NCI-H446 (cell line): ENCODE results near the gene XRRA1.
A peak's percentile ranks its signal among the peaks of the same experiment; 100 is the strongest.
"Not testable (repeated sequence)": the region's sequence is repeated elsewhere in the genome, so short reads cannot be mapped to it uniquely, and the experiment has no call there.

Experiments
- DNase-seq, 2 experiments: peaks; one replicate each; lab custom pipeline; 2025; lab: John Stamatoyannopoulos, UW

The XRRA1 gene

GRCh38 chr11:74825596-74825995, 123.3 kb downstream of the XRRA1 start:
- DNase-seq: not testable (repeated sequence)

GRCh38 chr11:74824285-74824982, 124.5 kb downstream of the XRRA1 start:
- no peak for DNase-seq

GRCh38 chr11:74822170-74822569, 126.7 kb downstream of the XRRA1 start:
- peak in 1 of 2 experiments; percentile 42 for DNase-seq

GRCh38 chr11:74820763-74821162, 128.1 kb downstream of the XRRA1 start:
- DNase-seq: peak in 1 of 2 experiments; percentile 8

DNA sequence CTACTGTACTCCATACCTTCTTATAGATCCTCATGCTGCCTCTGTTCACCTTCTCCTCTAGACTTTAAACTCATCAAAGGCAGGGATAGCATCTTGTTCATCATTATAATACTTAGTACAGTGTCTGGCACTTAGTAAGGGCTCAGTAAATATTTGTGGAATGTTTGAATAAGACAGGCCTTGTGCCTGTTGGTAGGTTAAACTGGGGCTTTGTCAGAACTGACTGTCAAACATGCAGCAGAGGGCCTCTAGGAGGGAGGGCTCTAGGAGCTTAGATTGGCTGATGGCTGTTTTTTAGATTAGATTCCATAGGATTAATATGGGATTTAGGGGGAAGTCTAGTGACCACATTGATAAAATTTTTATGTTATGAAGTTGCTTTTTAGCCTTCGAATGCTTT, 129.5 kb downstream of the XRRA1 start:
- no peak for DNase-seq

DNA sequence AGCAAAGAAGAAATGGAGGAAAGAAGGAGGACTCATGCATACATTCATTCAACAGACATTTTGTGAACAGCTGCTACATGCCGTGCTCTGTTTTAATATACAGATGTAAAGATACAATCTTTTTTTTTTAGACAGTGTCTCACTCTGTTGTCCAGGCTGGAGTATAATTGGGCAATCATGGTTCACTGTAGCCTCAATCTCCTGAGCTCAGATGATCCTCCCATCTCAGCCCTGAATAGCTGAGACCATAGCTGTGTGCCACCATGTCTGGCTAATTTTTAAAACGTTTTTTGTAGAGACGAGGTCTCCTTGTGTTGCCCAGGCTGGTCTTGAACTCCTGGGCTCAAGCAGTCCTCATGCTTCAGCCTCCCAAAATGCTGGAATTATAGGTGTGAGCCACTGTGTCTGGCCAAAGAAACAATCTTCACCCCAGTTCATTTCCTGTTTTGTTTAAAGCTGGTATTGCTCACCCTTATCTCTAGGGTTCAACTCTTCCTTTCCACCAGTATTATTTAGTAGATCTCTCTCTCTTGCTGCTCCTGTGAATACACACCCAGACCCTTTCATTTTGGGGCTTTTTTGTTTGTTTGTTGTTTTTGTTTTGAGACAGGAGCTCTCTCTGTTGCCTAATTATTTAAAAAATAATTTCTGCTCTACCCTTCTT, 130.5 kb downstream of the XRRA1 start:
- DNase-seq: no peak

GRCh38 chr11:74816664-74817063, 132.2 kb downstream of the XRRA1 start:
- no peak for DNase-seq

- no peak for DNase-seq
Measured at GRCh38 chr11:74815966-74816365, 132.9 kb downstream of the XRRA1 start.

DNA sequence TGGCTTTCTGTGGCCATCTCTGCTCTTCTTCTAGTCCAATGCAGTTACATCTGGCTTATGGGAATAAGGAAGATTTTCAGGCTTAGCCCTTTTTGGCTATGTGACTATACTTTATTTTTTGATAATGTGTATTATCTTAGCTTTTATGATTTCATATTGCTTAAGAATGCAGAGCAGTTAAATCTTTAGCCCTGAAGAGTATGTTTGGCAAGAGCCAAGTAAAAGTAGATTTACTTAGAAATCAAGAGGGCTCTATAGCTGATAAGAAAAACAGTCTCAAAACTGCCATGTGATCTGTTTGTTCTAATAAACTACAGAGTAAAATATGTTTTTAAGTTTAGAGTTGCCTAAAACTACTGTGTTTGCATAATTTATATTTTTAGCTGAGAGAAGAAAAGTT, 139.1 kb downstream of the XRRA1 start:
- DNase-seq: no peak

GRCh38 chr11:74806267-74806666, 142.6 kb downstream of the XRRA1 start:
- no peak for DNase-seq

- DNase-seq: no peak
Measured at GRCh38 chr11:74791333-74792100, 157.4 kb downstream of the XRRA1 start.
